Liver (tissue), 3 donors: ENCODE data around the gene ITPKB.

Experiments
- GABPA ChIP-seq, 2 donors: IDR thresholded peaks in 1 of 2; conservative IDR thresholded peaks in 1 of 2; 2 replicates each; pipeline ENCODE4 v1.6.1; 2016; ENCODE audit warnings: antibody characterized with exemption in 2 of 2, mild to moderate bottlenecking in 1 of 2, moderate library complexity in 1 of 2
- HNF4G ChIP-seq: IDR thresholded peaks from 2 replicates; pipeline ENCODE4 v1.6.1; 2016; ENCODE audit warnings: antibody characterized with exemption
- MAX ChIP-seq: IDR thresholded peaks from 2 replicates; pipeline ENCODE4 v1.6.1; 2016; ENCODE audit warnings: antibody characterized with exemption
- SP1 ChIP-seq: IDR thresholded peaks from 2 replicates; pipeline ENCODE4 v1.6.1; 2018; ENCODE audit warnings: antibody characterized with exemption, mild to moderate bottlenecking
- TF ChIP-seq, protein P1 (sequence below): fragments of 150-350 bp; IDR thresholded peaks from 2 replicates; pipeline ENCODE4 v1.5.1; 2017; ENCODE audit warnings: improper control_type of control experiment, low read depth, low read length; ENCODE audit not compliant: missing input control
- TF ChIP-seq, protein P2 (sequence below): IDR thresholded peaks from 2 replicates; pipeline ENCODE4 v1.6.1; 2016; ENCODE audit warnings: antibody characterized with exemption, mild to moderate bottlenecking
- donor health status: healthy.
- donor health status: healthy.

GRCh38 chr1:226586650-226587422 is 152.2 kb downstream of the ITPKB start:
- TF ChIP-seq MAX = no peak
- TF ChIP-seq, protein P1, sequence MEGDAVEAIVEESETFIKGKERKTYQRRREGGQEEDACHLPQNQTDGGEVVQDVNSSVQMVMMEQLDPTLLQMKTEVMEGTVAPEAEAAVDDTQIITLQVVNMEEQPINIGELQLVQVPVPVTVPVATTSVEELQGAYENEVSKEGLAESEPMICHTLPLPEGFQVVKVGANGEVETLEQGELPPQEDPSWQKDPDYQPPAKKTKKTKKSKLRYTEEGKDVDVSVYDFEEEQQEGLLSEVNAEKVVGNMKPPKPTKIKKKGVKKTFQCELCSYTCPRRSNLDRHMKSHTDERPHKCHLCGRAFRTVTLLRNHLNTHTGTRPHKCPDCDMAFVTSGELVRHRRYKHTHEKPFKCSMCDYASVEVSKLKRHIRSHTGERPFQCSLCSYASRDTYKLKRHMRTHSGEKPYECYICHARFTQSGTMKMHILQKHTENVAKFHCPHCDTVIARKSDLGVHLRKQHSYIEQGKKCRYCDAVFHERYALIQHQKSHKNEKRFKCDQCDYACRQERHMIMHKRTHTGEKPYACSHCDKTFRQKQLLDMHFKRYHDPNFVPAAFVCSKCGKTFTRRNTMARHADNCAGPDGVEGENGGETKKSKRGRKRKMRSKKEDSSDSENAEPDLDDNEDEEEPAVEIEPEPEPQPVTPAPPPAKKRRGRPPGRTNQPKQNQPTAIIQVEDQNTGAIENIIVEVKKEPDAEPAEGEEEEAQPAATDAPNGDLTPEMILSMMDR = no peak
- TF ChIP-seq SP1 = no peak
- TF ChIP-seq HNF4G = no peak
- TF ChIP-seq GABPA (IDR thresholded peaks at IDR 0.05 in 1 of 2, conservative IDR thresholded peaks at IDR 0.05 in 1 of 2) = no peak
- TF ChIP-seq, protein P2, sequence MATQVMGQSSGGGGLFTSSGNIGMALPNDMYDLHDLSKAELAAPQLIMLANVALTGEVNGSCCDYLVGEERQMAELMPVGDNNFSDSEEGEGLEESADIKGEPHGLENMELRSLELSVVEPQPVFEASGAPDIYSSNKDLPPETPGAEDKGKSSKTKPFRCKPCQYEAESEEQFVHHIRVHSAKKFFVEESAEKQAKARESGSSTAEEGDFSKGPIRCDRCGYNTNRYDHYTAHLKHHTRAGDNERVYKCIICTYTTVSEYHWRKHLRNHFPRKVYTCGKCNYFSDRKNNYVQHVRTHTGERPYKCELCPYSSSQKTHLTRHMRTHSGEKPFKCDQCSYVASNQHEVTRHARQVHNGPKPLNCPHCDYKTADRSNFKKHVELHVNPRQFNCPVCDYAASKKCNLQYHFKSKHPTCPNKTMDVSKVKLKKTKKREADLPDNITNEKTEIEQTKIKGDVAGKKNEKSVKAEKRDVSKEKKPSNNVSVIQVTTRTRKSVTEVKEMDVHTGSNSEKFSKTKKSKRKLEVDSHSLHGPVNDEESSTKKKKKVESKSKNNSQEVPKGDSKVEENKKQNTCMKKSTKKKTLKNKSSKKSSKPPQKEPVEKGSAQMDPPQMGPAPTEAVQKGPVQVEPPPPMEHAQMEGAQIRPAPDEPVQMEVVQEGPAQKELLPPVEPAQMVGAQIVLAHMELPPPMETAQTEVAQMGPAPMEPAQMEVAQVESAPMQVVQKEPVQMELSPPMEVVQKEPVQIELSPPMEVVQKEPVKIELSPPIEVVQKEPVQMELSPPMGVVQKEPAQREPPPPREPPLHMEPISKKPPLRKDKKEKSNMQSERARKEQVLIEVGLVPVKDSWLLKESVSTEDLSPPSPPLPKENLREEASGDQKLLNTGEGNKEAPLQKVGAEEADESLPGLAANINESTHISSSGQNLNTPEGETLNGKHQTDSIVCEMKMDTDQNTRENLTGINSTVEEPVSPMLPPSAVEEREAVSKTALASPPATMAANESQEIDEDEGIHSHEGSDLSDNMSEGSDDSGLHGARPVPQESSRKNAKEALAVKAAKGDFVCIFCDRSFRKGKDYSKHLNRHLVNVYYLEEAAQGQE = no peak
